K562 (cell line): ENCODE results near the gene BCAS3.

Experiments used
- CBX3 ChIP-seq, 2 experiments: IDR thresholded peaks; 1 replicate in 1 of 2; 2 replicates in 1 of 2; pipeline ENCODE4 v1.6.1; 2012; ENCODE audit warnings: inconsistent platforms in 2 of 2, low read length in 2 of 2, borderline replicate concordance in 1 of 2, control low read depth in 1 of 2
- CTBP1 ChIP-seq: fragments of 450-650 bp; IDR thresholded peaks from 2 replicates; pipeline ENCODE4 v1.6.1; 2016; ENCODE audit warnings: borderline replicate concordance
- CTCF ChIP-seq, 3 experiments: IDR thresholded peaks in 2 of 3; conservative IDR thresholded peaks in 1 of 3; 2 replicates each; pipeline ENCODE4 v1.5.1; 2011 to 2012; ENCODE audit warnings: low read length in 3 of 3, mild to moderate bottlenecking in 3 of 3, control low read depth in 2 of 3, improper control_type of control experiment in 1 of 3, inconsistent platforms in 1 of 3, low read depth in 1 of 3, mixed read lengths in 1 of 3, moderate library complexity in 1 of 3; ENCODE audit not compliant: insufficient read depth in 2 of 3
- ERF ChIP-seq: fragments of 450-650 bp; formaldehyde crosslinking; IDR thresholded peaks from 2 replicates; pipeline ENCODE4 v1.4.0; 2020; ENCODE audit warnings: mild to moderate bottlenecking, mixed read lengths
- PHTF2 ChIP-seq: fragments of 250-450 bp; sonication (Bioruptor Pico); IDR thresholded peaks from 2 replicates; pipeline ENCODE4 v1.5.0; 2021; ENCODE audit warnings: mild to moderate bottlenecking
- SETDB1 ChIP-seq: IDR thresholded peaks from one replicate; pipeline ENCODE4 v1.6.1; 2012; ENCODE audit warnings: low read length, control low read depth, inconsistent platforms
- SMAD3 ChIP-seq: fragments of 450-650 bp; formaldehyde crosslinking; conservative IDR thresholded peaks from 2 replicates; pipeline ENCODE4 v1.4.0; 2020; ENCODE audit warnings: mild to moderate bottlenecking
- SMAD4 ChIP-seq: fragments of 250-450 bp; sonication (Bioruptor Pico); conservative IDR thresholded peaks from 2 replicates; pipeline ENCODE4 v1.8.0; 2021; ENCODE audit warnings: inconsistent platforms, mild to moderate bottlenecking, moderate library complexity
- SMARCA4 ChIP-seq: fragments of 450-650 bp; IDR thresholded peaks from 2 replicates; pipeline ENCODE4 v1.6.1; 2016
- ZNF121 ChIP-seq: sonication (generic); formaldehyde crosslinking; conservative IDR thresholded peaks from 2 replicates; pipeline ENCODE4 v1.8.0; 2022; ENCODE audit warnings: missing genetic modification reagents
- TF ChIP-seq, protein P1 (sequence below): fragments of 450-650 bp; IDR thresholded peaks from 2 replicates; pipeline ENCODE4 v1.6.1; 2017; ENCODE audit warnings: mild to moderate bottlenecking, moderate library complexity
- TF ChIP-seq, protein P2 (sequence below): fragments of 450-650 bp; formaldehyde crosslinking; IDR thresholded peaks from 2 replicates; pipeline ENCODE4 v1.4.0; 2020; ENCODE audit warnings: mild to moderate bottlenecking, moderate library complexity

DNA sequence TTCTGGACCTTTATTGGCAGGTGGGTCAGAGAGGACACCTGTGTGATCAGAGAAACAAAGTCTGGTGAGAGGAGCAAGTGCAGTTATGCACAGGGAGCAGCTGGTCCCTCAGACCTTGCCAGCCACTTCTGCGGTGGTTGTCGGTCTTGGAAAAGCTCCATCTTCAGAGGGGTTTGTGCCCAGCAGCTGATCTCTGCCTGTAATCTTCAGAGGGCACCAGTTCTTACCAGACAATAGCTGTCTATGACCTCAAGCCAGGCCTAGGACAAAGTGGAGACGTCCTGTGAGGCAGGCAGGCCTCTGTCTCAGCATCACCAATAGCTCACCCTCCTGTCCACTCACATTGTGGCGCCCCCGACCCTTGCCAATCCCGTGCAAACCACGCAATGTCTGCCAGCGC lies 655.5 kb downstream of the BCAS3 start:
- TF ChIP-seq SMAD3 (no peak), ERF (CRISPR knock-in tag) (no peak), ZNF121 (CRISPR knock-in tag) (no peak), CBX3 (IDR thresholded peaks at IDR 0.05; ENCODE audit: borderline replicate concordance in 1 of 2, low read length in 2 of 2) (no peak), SETDB1 (no peak), SMAD4 (CRISPR knock-in tag) (no peak), CTBP1 (no peak), CTCF (IDR thresholded peaks at IDR 0.05 in 2 of 3, conservative IDR thresholded peaks at IDR 0.05 in 1 of 3; ENCODE audit: insufficient read depth in 2 of 3, low read depth in 1 of 3, low read length in 3 of 3) (no peak), PHTF2 (CRISPR knock-in tag) (no peak), SMARCA4 (no peak)
- TF ChIP-seq, protein P1, sequence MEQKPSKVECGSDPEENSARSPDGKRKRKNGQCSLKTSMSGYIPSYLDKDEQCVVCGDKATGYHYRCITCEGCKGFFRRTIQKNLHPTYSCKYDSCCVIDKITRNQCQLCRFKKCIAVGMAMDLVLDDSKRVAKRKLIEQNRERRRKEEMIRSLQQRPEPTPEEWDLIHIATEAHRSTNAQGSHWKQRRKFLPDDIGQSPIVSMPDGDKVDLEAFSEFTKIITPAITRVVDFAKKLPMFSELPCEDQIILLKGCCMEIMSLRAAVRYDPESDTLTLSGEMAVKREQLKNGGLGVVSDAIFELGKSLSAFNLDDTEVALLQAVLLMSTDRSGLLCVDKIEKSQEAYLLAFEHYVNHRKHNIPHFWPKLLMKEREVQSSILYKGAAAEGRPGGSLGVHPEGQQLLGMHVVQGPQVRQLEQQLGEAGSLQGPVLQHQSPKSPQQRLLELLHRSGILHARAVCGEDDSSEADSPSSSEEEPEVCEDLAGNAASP: no peak
- TF ChIP-seq, protein P2, sequence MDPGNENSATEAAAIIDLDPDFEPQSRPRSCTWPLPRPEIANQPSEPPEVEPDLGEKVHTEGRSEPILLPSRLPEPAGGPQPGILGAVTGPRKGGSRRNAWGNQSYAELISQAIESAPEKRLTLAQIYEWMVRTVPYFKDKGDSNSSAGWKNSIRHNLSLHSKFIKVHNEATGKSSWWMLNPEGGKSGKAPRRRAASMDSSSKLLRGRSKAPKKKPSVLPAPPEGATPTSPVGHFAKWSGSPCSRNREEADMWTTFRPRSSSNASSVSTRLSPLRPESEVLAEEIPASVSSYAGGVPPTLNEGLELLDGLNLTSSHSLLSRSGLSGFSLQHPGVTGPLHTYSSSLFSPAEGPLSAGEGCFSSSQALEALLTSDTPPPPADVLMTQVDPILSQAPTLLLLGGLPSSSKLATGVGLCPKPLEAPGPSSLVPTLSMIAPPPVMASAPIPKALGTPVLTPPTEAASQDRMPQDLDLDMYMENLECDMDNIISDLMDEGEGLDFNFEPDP (CRISPR knock-in tag): no peak
